Astrocyte of the cerebellum (primary cell): ENCODE data around the gene PDE4D.
A peak's percentile ranks its signal among the peaks of the same experiment; 100 is the strongest.

Experiments used
- DNase-seq: peaks from one replicate; pipeline ENCODE4 v3.0.0-alpha.2; 2011; ENCODE audit warnings: low read depth
- H3K4me3 ChIP-seq: 2 replicates; pipeline ENCODE4 v1.5.1; 2011; ENCODE audit warnings: mild to moderate bottlenecking, low read depth, low read length, moderate library complexity
- CTCF ChIP-seq: IDR thresholded peaks from 2 replicates; pipeline ENCODE4 v1.5.1; 2012; ENCODE audit warnings: low read length, low read depth, moderate library complexity, mild to moderate bottlenecking; ENCODE audit errors: missing control alignments
- in situ Hi-C: cut with HindIII; loops from 2 replicates; pipeline ENCODE4 v1.10.0; 2017; ENCODE audit warnings: low sequenced_read_pairs

The PDE4D gene

GRCh38 chr5:59504043-59504442 is 389.5 kb downstream of the PDE4D start:
- TF ChIP-seq CTCF: no peak
- in situ Hi-C loops: loop anchor here (25.0 kb wide), 1 partner anchor 133 kb away; no protein-coding TSS in a partner anchor
- no peak for DNase-seq

DNA sequence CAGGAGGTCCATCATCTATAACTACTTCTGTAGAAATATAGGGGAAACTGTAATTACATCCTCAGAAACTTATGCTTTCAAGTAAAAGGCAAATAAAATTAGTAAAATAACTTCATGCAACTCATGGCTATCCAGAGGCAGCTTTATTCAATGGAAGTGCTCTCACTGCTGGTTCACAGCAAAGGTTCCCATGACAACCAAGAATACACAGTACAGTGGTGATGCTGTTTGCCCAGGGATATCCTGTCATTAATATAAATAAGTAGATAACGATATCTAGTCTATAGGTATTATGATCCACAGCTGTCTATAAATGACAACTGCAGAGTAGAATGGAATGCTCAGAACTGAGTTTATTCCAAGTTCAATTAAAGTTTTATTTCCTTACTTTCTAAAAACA is 390.3 kb downstream of the PDE4D start:
- DNase-seq: no peak
- in situ Hi-C loops: loop anchor here (25.0 kb wide), 1 partner anchor 134 kb away; no protein-coding TSS in a partner anchor
- no peak overlapping the region for H3K4me3 ChIP-seq
- TF ChIP-seq CTCF: no peak

More at GRCh38 chr5:59504043-59504442, 389.5 kb downstream of the PDE4D start:
- no peak overlapping the region for H3K4me3 ChIP-seq

- H3K4me3 ChIP-seq: no peak overlapping the region
- in situ Hi-C loops: loop anchor here (25.0 kb wide), 1 partner anchor 136 kb away; no protein-coding TSS in a partner anchor
- DNase-seq: no peak
- TF ChIP-seq CTCF: no peak
Observed at GRCh38 chr5:59501316-59501715, 392.2 kb downstream of the PDE4D start.

DNA sequence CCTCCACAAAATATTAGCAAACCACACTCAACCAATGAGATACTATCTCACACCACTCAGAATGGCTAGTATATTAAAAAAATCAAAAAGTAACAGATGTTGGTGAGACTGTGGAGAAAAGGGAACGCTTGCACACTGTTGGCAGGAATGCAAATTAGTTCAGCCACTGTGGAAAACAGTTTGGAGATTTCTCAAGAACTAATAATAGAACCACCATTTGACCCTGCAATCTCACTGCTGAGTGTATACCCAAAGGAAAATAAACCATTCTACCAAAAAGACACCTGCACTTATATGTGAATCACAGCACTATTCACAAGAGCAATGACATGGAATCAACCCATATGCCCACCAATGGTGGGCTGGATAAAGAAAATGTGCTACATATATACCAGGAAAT is 393.5 kb downstream of the PDE4D start:
- H3K4me3 ChIP-seq: no peak overlapping the region
- in situ Hi-C loops: loop anchor here (25.0 kb wide), 1 partner anchor 137 kb away; no protein-coding TSS in a partner anchor
- TF ChIP-seq CTCF: no peak
- peak; percentile 22 for DNase-seq

- no peak for DNase-seq
- no peak overlapping the region for H3K4me3 ChIP-seq
- in situ Hi-C loops: no loop called here
- TF ChIP-seq CTCF: no peak
Observed at GRCh38 chr5:59497207-59497606, 396.3 kb downstream of the PDE4D start.

- H3K4me3 ChIP-seq: no peak overlapping the region
- in situ Hi-C loops: no loop called here
- no peak for DNase-seq
- TF ChIP-seq CTCF: peak; percentile 28
Observed at GRCh38 chr5:59496524-59497134, 396.9 kb downstream of the PDE4D start.
